PC-9 (cell line): ENCODE results near the gene RBM19. TPM values are rescaled to one million over a fixed set of nuclear protein-coding genes. Genes with fewer than 3 reads are reported as not detected.

Experiments
- BruUV-seq: library from RNA; stranded (reverse); fragments of 400-500 nt; replicated peaks from 2 replicates; lab custom pipeline; 2021; lab: Mats Ljungman, UMichigan
- CTCF ChIA-PET: fragments of 300-600 bp; sonication (Branson Sonifier 250); formaldehyde crosslinking; loops from one replicate; lab custom pipeline; 2022; ENCODE audit warnings: antibody characterized with exemption; lab: Charles Lee
- POLR2A ChIA-PET: fragments of 300-600 bp; sonication (Branson Sonifier 250); formaldehyde crosslinking; loops from one replicate; lab custom pipeline; 2022; ENCODE audit warnings: antibody characterized with exemption; ENCODE audit not compliant: unreplicated experiment; lab: Charles Lee
- DNase-seq, 2 experiments: peaks; one replicate each; pipeline versions ENCODE4 v3.0.0 to v3.0.0-alpha.2; 2015 to 2022; ENCODE audit warnings: mixed read lengths in 1 of 2
- H2AFZ ChIP-seq: fragments of 200-600 bp; sonication (generic); 2 replicates; pipeline ENCODE4 v1.8.1; 2017; ENCODE audit warnings: antibody characterized with exemption
- H3F3A ChIP-seq: fragments of 200-600 bp; sonication (generic); 2 replicates; pipeline ENCODE4 v1.8.1; 2017; ENCODE audit warnings: antibody characterized with exemption, mild to moderate bottlenecking, low read depth; ENCODE audit not compliant: insufficient read depth
- H3K27ac ChIP-seq: fragments of 200-600 bp; sonication (generic); 2 replicates; pipeline ENCODE4 v1.6.1; 2016; ENCODE audit warnings: mixed run types
- H3K27me3 ChIP-seq: fragments of 200-600 bp; sonication (generic); 2 replicates; pipeline ENCODE4 v1.6.1; 2016; ENCODE audit warnings: low read depth, mixed run types; ENCODE audit not compliant: insufficient read depth
- H3K36me3 ChIP-seq: fragments of 200-600 bp; sonication (generic); 2 replicates; pipeline ENCODE4 v1.6.1; 2016; ENCODE audit warnings: low read depth, mixed run types
- H3K4me1 ChIP-seq: fragments of 200-600 bp; sonication (generic); replicated peaks from 2 replicates; pipeline ENCODE4 v1.6.1; 2016; ENCODE audit warnings: mixed run types; ENCODE audit not compliant: insufficient read depth
- H3K4me2 ChIP-seq: fragments of 200-600 bp; sonication (generic); 2 replicates; pipeline ENCODE4 v1.6.1; 2017; ENCODE audit warnings: mixed run types
- H3K4me3 ChIP-seq: fragments of 200-600 bp; sonication (generic); 2 replicates; pipeline ENCODE4 v1.6.1; 2016; ENCODE audit warnings: mixed run types
- H3K79me2 ChIP-seq: fragments of 200-600 bp; sonication (generic); 2 replicates; pipeline ENCODE4 v1.6.1; 2017; ENCODE audit warnings: low read depth, mixed run types
- H3K9me2 ChIP-seq: fragments of 200-600 bp; sonication (generic); 2 replicates; pipeline ENCODE4 v1.8.1; 2017; ENCODE audit warnings: mild to moderate bottlenecking; ENCODE audit not compliant: insufficient read depth
- H3K9me3 ChIP-seq: fragments of 200-600 bp; sonication (generic); 2 replicates; pipeline ENCODE4 v1.8.1; 2016; ENCODE audit warnings: low read depth; ENCODE audit not compliant: insufficient read depth
- H4K20me1 ChIP-seq: fragments of 200-600 bp; sonication (generic); 2 replicates; pipeline ENCODE4 v1.8.1; 2017; ENCODE audit not compliant: insufficient read depth
- EZH2 ChIP-seq: fragments of 200-600 bp; sonication (generic); IDR thresholded peaks from 2 replicates; pipeline ENCODE4 v1.8.0; 2017; ENCODE audit warnings: antibody characterized with exemption, low read depth
- intact Hi-C: fragments of 100-400 bp; cut with micrococcal nuclease; formaldehyde crosslinking; loops from one replicate; pipeline ENCODE4 v1.10.0; 2022; ENCODE audit not compliant: unreplicated experiment
- total RNA-seq: library from RNA; stranded (reverse); gene quantifications from 2 replicates; pipeline ENCODE4 v1.2.3, GENCODE V29; 2021
- TF ChIP-seq, protein P1 (sequence below): fragments of 200-600 bp; sonication (generic); conservative IDR thresholded peaks from 2 replicates; pipeline ENCODE4 v1.6.1; 2017; ENCODE audit warnings: mixed run types, antibody characterized with exemption, mild to moderate bottlenecking, moderate library complexity

The RBM19 gene
- total RNA-seq, 1 experiment from 2014 or later = 23.8 TPM

- no peaks in the 10 kb centered on the region for H3K9me2 ChIP-seq
- intact Hi-C loops = no loop called here
- TF ChIP-seq, protein P1, sequence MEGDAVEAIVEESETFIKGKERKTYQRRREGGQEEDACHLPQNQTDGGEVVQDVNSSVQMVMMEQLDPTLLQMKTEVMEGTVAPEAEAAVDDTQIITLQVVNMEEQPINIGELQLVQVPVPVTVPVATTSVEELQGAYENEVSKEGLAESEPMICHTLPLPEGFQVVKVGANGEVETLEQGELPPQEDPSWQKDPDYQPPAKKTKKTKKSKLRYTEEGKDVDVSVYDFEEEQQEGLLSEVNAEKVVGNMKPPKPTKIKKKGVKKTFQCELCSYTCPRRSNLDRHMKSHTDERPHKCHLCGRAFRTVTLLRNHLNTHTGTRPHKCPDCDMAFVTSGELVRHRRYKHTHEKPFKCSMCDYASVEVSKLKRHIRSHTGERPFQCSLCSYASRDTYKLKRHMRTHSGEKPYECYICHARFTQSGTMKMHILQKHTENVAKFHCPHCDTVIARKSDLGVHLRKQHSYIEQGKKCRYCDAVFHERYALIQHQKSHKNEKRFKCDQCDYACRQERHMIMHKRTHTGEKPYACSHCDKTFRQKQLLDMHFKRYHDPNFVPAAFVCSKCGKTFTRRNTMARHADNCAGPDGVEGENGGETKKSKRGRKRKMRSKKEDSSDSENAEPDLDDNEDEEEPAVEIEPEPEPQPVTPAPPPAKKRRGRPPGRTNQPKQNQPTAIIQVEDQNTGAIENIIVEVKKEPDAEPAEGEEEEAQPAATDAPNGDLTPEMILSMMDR = no peak
- TF ChIP-seq EZH2 = no peak
- H4K20me1 ChIP-seq = no peaks in the 10 kb centered on the region
- H3K27ac ChIP-seq = no peak overlapping the region
- H3F3A ChIP-seq = peaks cover 5% of the 10 kb centered on the region; the same call in 1 of the 2 replicates
- no peak overlapping the region for H2AFZ ChIP-seq
- no TSS peak for BruUV-seq
- H3K27me3 ChIP-seq = no peaks in the 10 kb centered on the region
- CTCF ChIA-PET = no interaction called here
- no peak for DNase-seq
- no peaks in the 10 kb centered on the region for H3K4me1 ChIP-seq
- H3K9me3 ChIP-seq = no peaks in the 10 kb centered on the region
- POLR2A ChIA-PET = no interaction called here
- H3K36me3 ChIP-seq = no peaks in the 10 kb centered on the region
- H3K4me2 ChIP-seq = no peak overlapping the region
- H3K79me2 ChIP-seq = no peaks in the 10 kb centered on the region
- no peak overlapping the region for H3K4me3 ChIP-seq
These were observed 172.9 kb downstream of the RBM19 start for GRCh38 chr12:113793250-113793649.

- Histone ChIP-seq H3K4me1 (peaks cover 7% of the 10 kb centered on the region; the same call in 1 of the 2 replicates), H2AFZ (no peak overlapping the region), H3F3A (peaks cover 5% of the 10 kb centered on the region; the same call in 1 of the 2 replicates), H3K9me3 (no peaks in the 10 kb centered on the region), H3K36me3 (no peaks in the 10 kb centered on the region), H3K79me2 (no peaks in the 10 kb centered on the region), H3K27me3 (no peaks in the 10 kb centered on the region), H4K20me1 (no peaks in the 10 kb centered on the region), H3K9me2 (no peaks in the 10 kb centered on the region), H3K27ac (no peak overlapping the region), H3K4me3 (no peak overlapping the region), H3K4me2 (no peak overlapping the region)
- no TSS peak for BruUV-seq
- TF ChIP-seq EZH2 = no peak
- TF ChIP-seq, protein P1 = no peak
- ChIA-PET CTCF (no interaction called here), POLR2A (interaction anchor here (0.7 kb wide), 1 partner anchor 571 kb away, joined by 4 read pairs; the partner anchor contains the start of gene TPCN1)
- intact Hi-C loops = no loop called here
- no peak for DNase-seq
These were observed 173.7 kb downstream of the RBM19 start for GRCh38 chr12:113792450-113792849.

GRCh38 chr12:113788020-113788856, 177.9 kb downstream of the RBM19 start:
- H3K36me3 ChIP-seq = no peaks in the 10 kb centered on the region
- no peak for TF ChIP-seq EZH2
- TF ChIP-seq, protein P1 = no peak
- no peaks in the 10 kb centered on the region for H4K20me1 ChIP-seq
- H3K9me3 ChIP-seq = no peaks in the 10 kb centered on the region
- H2AFZ ChIP-seq = no peak overlapping the region
- ChIA-PET POLR2A (no interaction called here), CTCF (no interaction called here)
- DNase-seq = no peak
- peaks cover 19% of the 10 kb centered on the region for H3K4me1 ChIP-seq
- H3K4me3 ChIP-seq = no peak overlapping the region
- H3F3A ChIP-seq = peaks cover 14% of the 10 kb centered on the region; the same call in 1 of the 2 replicates
- H3K9me2 ChIP-seq = no peaks in the 10 kb centered on the region
- H3K27me3 ChIP-seq = no peaks in the 10 kb centered on the region
- H3K79me2 ChIP-seq = no peaks in the 10 kb centered on the region
- peak overlapping the region; percentile 5; the same call in 1 of the 2 replicates for H3K4me2 ChIP-seq
- intact Hi-C loops = no loop called here
- no peak overlapping the region for H3K27ac ChIP-seq
- BruUV-seq = no TSS peak
